ENCODE measurements around the gene KIRREL3.

KIRREL3 gene

GRCh38 chr11:126658306-126659056, 342.1 kb downstream of the KIRREL3 start:
- DNase-seq, result no peak

GRCh38 chr11:126655807-126656128, 344.8 kb downstream of the KIRREL3 start:
- DNase-seq, result no peak

GRCh38 chr11:126654886-126655806, 345.4 kb downstream of the KIRREL3 start:
- DNase-seq, result no peak

GRCh38 chr11:126653040-126653439, 347.5 kb downstream of the KIRREL3 start:
- DNase-seq, result no peak

GRCh38 chr11:126647735-126648134, 352.8 kb downstream of the KIRREL3 start:
- peak; percentile 78 for DNase-seq

GRCh38 chr11:126646701-126647557, 353.6 kb downstream of the KIRREL3 start:
- no peak for DNase-seq

- DNase-seq, result no peak
Measured at GRCh38 chr11:126645186-126645585, 355.4 kb downstream of the KIRREL3 start.

- DNase-seq, result no peak
Measured at GRCh38 chr11:126640186-126640585, 360.4 kb downstream of the KIRREL3 start.

- DNase-seq, result no peak
Measured at GRCh38 chr11:126639692-126640091, 360.9 kb downstream of the KIRREL3 start.

GRCh38 chr11:126638648-126639047, 361.9 kb downstream of the KIRREL3 start:
- DNase-seq, result no peak

GRCh38 chr11:126637795-126638175, 362.8 kb downstream of the KIRREL3 start:
- DNase-seq, result no peak

- no peak for DNase-seq
Measured at GRCh38 chr11:126636911-126637794, 363.4 kb downstream of the KIRREL3 start.

GRCh38 chr11:126635511-126635910, 365.1 kb downstream of the KIRREL3 start:
- DNase-seq, result no peak

- DNase-seq, result no peak
Measured at GRCh38 chr11:126634963-126635362, 365.6 kb downstream of the KIRREL3 start.

GRCh38 chr11:126633330-126633729, 367.2 kb downstream of the KIRREL3 start:
- no peak for DNase-seq

- no peak for DNase-seq
Measured at GRCh38 chr11:126630893-126631798, 369.4 kb downstream of the KIRREL3 start.

- DNase-seq, result peak; percentile 73
Measured at GRCh38 chr11:126630488-126630887, 370.1 kb downstream of the KIRREL3 start.

- no peak for DNase-seq
Measured at GRCh38 chr11:126628790-126629621, 371.6 kb downstream of the KIRREL3 start.

- DNase-seq, result no peak
Measured at GRCh38 chr11:126628450-126628789, 372.1 kb downstream of the KIRREL3 start.

- no peak for DNase-seq
Measured at GRCh38 chr11:126627421-126627820, 373.1 kb downstream of the KIRREL3 start.

Data from islet precursor cell (in vitro differentiated cells).